ENCODE measurements around the gene ATP8B4. TPM values are rescaled to one million over a fixed set of nuclear protein-coding genes. Genes with fewer than 3 reads are reported as not detected.

Gene ATP8B4
- polyA plus RNA-seq, 1 experiment, result 1.0 TPM

GRCh38 chr15:49901996-49902684 lies 216.9 kb downstream of the ATP8B4 start:
- Histone ChIP-seq H3K27me3 (ENCODE audit: control insufficient read depth, insufficient read depth, low read length) (no peaks in the 10 kb centered on the region), H3K27ac (ENCODE audit: low read depth, low read length) (peak overlapping the region; percentile 40), H3K4me3 (ENCODE audit: low read depth, low read length) (no peak overlapping the region), H3K9me3 (ENCODE audit: control insufficient read depth, insufficient read depth, low read length) (no peaks in the 10 kb centered on the region)
- TF ChIP-seq, protein P1, sequence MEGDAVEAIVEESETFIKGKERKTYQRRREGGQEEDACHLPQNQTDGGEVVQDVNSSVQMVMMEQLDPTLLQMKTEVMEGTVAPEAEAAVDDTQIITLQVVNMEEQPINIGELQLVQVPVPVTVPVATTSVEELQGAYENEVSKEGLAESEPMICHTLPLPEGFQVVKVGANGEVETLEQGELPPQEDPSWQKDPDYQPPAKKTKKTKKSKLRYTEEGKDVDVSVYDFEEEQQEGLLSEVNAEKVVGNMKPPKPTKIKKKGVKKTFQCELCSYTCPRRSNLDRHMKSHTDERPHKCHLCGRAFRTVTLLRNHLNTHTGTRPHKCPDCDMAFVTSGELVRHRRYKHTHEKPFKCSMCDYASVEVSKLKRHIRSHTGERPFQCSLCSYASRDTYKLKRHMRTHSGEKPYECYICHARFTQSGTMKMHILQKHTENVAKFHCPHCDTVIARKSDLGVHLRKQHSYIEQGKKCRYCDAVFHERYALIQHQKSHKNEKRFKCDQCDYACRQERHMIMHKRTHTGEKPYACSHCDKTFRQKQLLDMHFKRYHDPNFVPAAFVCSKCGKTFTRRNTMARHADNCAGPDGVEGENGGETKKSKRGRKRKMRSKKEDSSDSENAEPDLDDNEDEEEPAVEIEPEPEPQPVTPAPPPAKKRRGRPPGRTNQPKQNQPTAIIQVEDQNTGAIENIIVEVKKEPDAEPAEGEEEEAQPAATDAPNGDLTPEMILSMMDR (IDR thresholded peaks at IDR 0.05; ENCODE audit: low read depth, low read length), result peak; percentile 62
- ChIA-PET POLR2A (interaction anchor here (0.6 to 1.9 kb wide), 4 partner anchors 46 to 479 kb away, joined by 3 to 22 read pairs (median 3); partner anchors contain the start of gene FGF7), CTCF (interaction anchor here (0.9 to 2.7 kb wide), 12 partner anchors 15 to 667 kb away, joined by 3 to 21 read pairs (median 6); partner anchors contain the start of gene FGF7)
- no peak for DNase-seq (ENCODE audit: low read depth, low spot score)

GRCh38 chr15:49901321-49901720 lies 217.7 kb downstream of the ATP8B4 start:
- TF ChIP-seq, protein P1 (IDR thresholded peaks at IDR 0.05; ENCODE audit: low read depth, low read length), result no peak
- DNase-seq (ENCODE audit: low read depth, low spot score), result no peak

DNA sequence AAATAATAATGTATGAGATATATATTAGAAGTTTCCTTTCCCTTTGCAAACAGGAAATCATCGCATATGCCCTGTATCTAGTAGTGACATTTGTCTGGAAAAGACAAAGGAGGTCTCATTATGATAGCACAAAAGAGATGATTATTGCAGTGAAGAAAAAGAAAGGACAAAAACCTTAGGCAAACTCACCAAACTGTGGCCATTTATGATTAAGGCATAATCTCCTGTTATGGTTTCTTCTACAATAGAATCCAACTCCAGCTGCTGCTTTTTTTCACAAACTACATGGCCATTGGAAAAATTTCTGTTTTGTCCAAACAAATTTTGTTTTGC lies 218.2 kb downstream of the ATP8B4 start:
- Histone ChIP-seq H3K9me3 (ENCODE audit: control insufficient read depth, insufficient read depth, low read length) (no peaks in the 10 kb centered on the region), H3K27me3 (ENCODE audit: control insufficient read depth, insufficient read depth, low read length) (no peaks in the 10 kb centered on the region), H3K4me3 (ENCODE audit: low read depth, low read length) (no peak overlapping the region), H3K27ac (ENCODE audit: low read depth, low read length) (no peak overlapping the region)
- no peak for DNase-seq (ENCODE audit: low read depth, low spot score)
- ChIA-PET CTCF (interaction anchor here (0.6 to 2.7 kb wide), 6 partner anchors 102 to 663 kb away, joined by 3 to 21 read pairs (median 4); partner anchors contain the start of gene FGF7), POLR2A (interaction anchor here (0.9 kb wide), 1 partner anchor 478 kb away, joined by 3 read pairs; the partner anchor contains the start of gene FGF7)
- TF ChIP-seq, protein P1 (IDR thresholded peaks at IDR 0.05; ENCODE audit: low read depth, low read length), result no peak

More at GRCh38 chr15:49901321-49901720, 217.7 kb downstream of the ATP8B4 start:
- no peaks in the 10 kb centered on the region for H3K27me3 ChIP-seq (ENCODE audit: control insufficient read depth, insufficient read depth, low read length)
- CTCF ChIA-PET, result interaction anchor here (0.6 to 2.7 kb wide), 9 partner anchors 16 to 663 kb away, joined by 3 to 21 read pairs (median 5); partner anchors contain the start of gene FGF7
- POLR2A ChIA-PET, result interaction anchor here (0.9 to 1.9 kb wide), 3 partner anchors 45 to 478 kb away, joined by 3 to 22 read pairs (median 3); partner anchors contain the start of gene FGF7
- no peak overlapping the region for H3K4me3 ChIP-seq (ENCODE audit: low read depth, low read length)
- H3K9me3 ChIP-seq (ENCODE audit: control insufficient read depth, insufficient read depth, low read length), result no peaks in the 10 kb centered on the region
- H3K27ac ChIP-seq (ENCODE audit: low read depth, low read length), result no peak overlapping the region

GRCh38 chr15:49900006-49900902 lies 218.8 kb downstream of the ATP8B4 start:
- no peak for DNase-seq (ENCODE audit: low read depth, low spot score)
- no peaks in the 10 kb centered on the region for H3K9me3 ChIP-seq (ENCODE audit: control insufficient read depth, insufficient read depth, low read length)
- no peak overlapping the region for H3K27ac ChIP-seq (ENCODE audit: low read depth, low read length)
- no peaks in the 10 kb centered on the region for H3K27me3 ChIP-seq (ENCODE audit: control insufficient read depth, insufficient read depth, low read length)
- POLR2A ChIA-PET, result no interaction called here
- H3K4me3 ChIP-seq (ENCODE audit: low read depth, low read length), result no peak overlapping the region
- TF ChIP-seq, protein P1 (IDR thresholded peaks at IDR 0.05; ENCODE audit: low read depth, low read length), result no peak
- CTCF ChIA-PET, result interaction anchor here (0.6 to 1.7 kb wide), 3 partner anchors 104 to 152 kb away, joined by 3 to 4 read pairs (median 3); no protein-coding TSS in a partner anchor
